H9 (cell line): ENCODE measurements around the gene COASY. TPM values are rescaled to one million over a fixed set of nuclear protein-coding genes. Genes with fewer than 3 reads are reported as not detected.

Experiments
- DNase-seq: peaks from one replicate; pipeline ENCODE4 v3.0.0-alpha.2; 2017
- H2AFZ ChIP-seq: one replicate; pipeline ENCODE4 v1.6.1; 2013; ENCODE audit warnings: mild to moderate bottlenecking, low read length, control low read depth, moderate library complexity
- H2AK5ac ChIP-seq: 2 replicates; pipeline ENCODE4 v1.6.1; 2013; ENCODE audit warnings: low read length, control low read depth, mixed read lengths; ENCODE audit not compliant: insufficient read length
- H2BK120ac ChIP-seq: one replicate; pipeline ENCODE4 v1.6.1; 2013; ENCODE audit warnings: low read depth, mild to moderate bottlenecking, low read length, control low read depth, inconsistent platforms; ENCODE audit not compliant: poor library complexity, severe bottlenecking
- H2BK12ac ChIP-seq: 2 replicates; pipeline ENCODE4 v1.6.1; 2013; ENCODE audit warnings: low read length, control low read depth, mixed read lengths, low read depth; ENCODE audit not compliant: insufficient read length
- H2BK15ac ChIP-seq: 2 replicates; pipeline ENCODE4 v1.6.1; 2013; ENCODE audit warnings: low read depth, low read length, control low read depth
- H2BK20ac ChIP-seq: one replicate; pipeline ENCODE4 v1.6.1; 2013; ENCODE audit warnings: low read depth, mild to moderate bottlenecking, low read length, control low read depth, inconsistent platforms; ENCODE audit not compliant: poor library complexity, severe bottlenecking
- H2BK5ac ChIP-seq: 2 replicates; pipeline ENCODE4 v1.6.1; 2013; ENCODE audit warnings: low read length, control low read depth, mixed read lengths; ENCODE audit not compliant: insufficient read length
- H3K14ac ChIP-seq: 2 replicates; pipeline ENCODE4 v1.6.1; 2013; ENCODE audit warnings: low read length, control low read depth; ENCODE audit not compliant: insufficient read depth
- H3K18ac ChIP-seq: 2 replicates; pipeline ENCODE4 v1.6.1; 2013; ENCODE audit warnings: low read depth, mild to moderate bottlenecking, mixed read lengths, low read length, control low read depth; ENCODE audit not compliant: insufficient read length
- H3K23ac ChIP-seq: 2 replicates; pipeline ENCODE4 v1.6.1; 2013; ENCODE audit warnings: low read length, control low read depth, mixed read lengths, low read depth; ENCODE audit not compliant: insufficient read length
- H3K23me2 ChIP-seq: 2 replicates; pipeline ENCODE4 v1.6.1; 2013; ENCODE audit warnings: low read depth, mild to moderate bottlenecking, mixed read lengths, low read length, control low read depth; ENCODE audit not compliant: insufficient read length, poor library complexity, severe bottlenecking
- H3K27ac ChIP-seq: 2 replicates; pipeline ENCODE4 v1.5.1; 2013; ENCODE audit warnings: low read length, control low read depth, mixed read lengths, low read depth; ENCODE audit not compliant: insufficient read length
- H3K27me3 ChIP-seq: 2 replicates; pipeline ENCODE4 v1.6.1; 2013; ENCODE audit warnings: low read length, control low read depth, inconsistent platforms; ENCODE audit not compliant: insufficient read depth
- H3K4ac ChIP-seq: 2 replicates; pipeline ENCODE4 v1.6.1; 2013; ENCODE audit warnings: low read depth, mild to moderate bottlenecking, control low read depth, inconsistent platforms, low read length, moderate library complexity
- H3K4me1 ChIP-seq: 2 replicates; pipeline ENCODE4 v1.6.1; 2013; ENCODE audit warnings: low read length, control low read depth, inconsistent platforms; ENCODE audit not compliant: insufficient read depth
- H3K4me2 ChIP-seq: 2 replicates; pipeline ENCODE4 v1.6.1; 2013; ENCODE audit warnings: low read length, control low read depth, mixed read lengths; ENCODE audit not compliant: insufficient read length, insufficient read depth
- H3K56ac ChIP-seq: 2 replicates; pipeline ENCODE4 v1.6.1; 2013; ENCODE audit warnings: low read depth, mild to moderate bottlenecking, mixed read lengths, low read length, control low read depth; ENCODE audit not compliant: insufficient read length
- H3K79me1 ChIP-seq: 2 replicates; pipeline ENCODE4 v1.6.1; 2013; ENCODE audit warnings: low read depth, mild to moderate bottlenecking, moderate library complexity, low read length, control low read depth, inconsistent platforms; ENCODE audit not compliant: insufficient read depth, poor library complexity, severe bottlenecking
- H3K79me2 ChIP-seq: 2 replicates; pipeline ENCODE4 v1.6.1; 2013; ENCODE audit warnings: low read length, control low read depth, inconsistent platforms; ENCODE audit not compliant: insufficient read depth
- H3K9ac ChIP-seq: 2 replicates; pipeline ENCODE4 v1.6.1; 2013; ENCODE audit warnings: low read length, control low read depth, mixed read lengths; ENCODE audit not compliant: insufficient read length; ENCODE audit errors: extremely low read depth
- H3K9me3 ChIP-seq: one replicate; pipeline ENCODE4 v1.6.1; 2013; ENCODE audit warnings: low read depth, low read length, inconsistent platforms; ENCODE audit not compliant: control insufficient read depth
- H3T11ph ChIP-seq: one replicate; pipeline ENCODE4 v1.6.1; 2013; ENCODE audit warnings: mild to moderate bottlenecking, low read length, control low read depth, inconsistent platforms
- H4K20me1 ChIP-seq: one replicate; pipeline ENCODE4 v1.6.1; 2013; ENCODE audit not compliant: control insufficient read depth, insufficient read length, insufficient read depth
- H4K5ac ChIP-seq: 2 replicates; pipeline ENCODE4 v1.6.1; 2013; ENCODE audit warnings: low read depth, mild to moderate bottlenecking, mixed read lengths, low read length, control low read depth; ENCODE audit not compliant: insufficient read length
- H4K8ac ChIP-seq: replicated peaks from 2 replicates; pipeline ENCODE4 v1.6.1; 2013; ENCODE audit warnings: low read length, control low read depth, mixed read lengths, low read depth; ENCODE audit not compliant: insufficient read length
- H4K91ac ChIP-seq: 2 replicates; pipeline ENCODE4 v1.6.1; 2013; ENCODE audit warnings: low read depth, mild to moderate bottlenecking, moderate library complexity, mixed read lengths, low read length, control low read depth; ENCODE audit not compliant: insufficient read length
- H3K27ac Mint-ChIP-seq, 3 experiments: 2 replicates in 2 of 3; 3 replicates in 1 of 3; pipeline ENCODE4 v1.8.0; 2020 to 2021; ENCODE audit warnings: mixed read lengths in 3 of 3, mild to moderate bottlenecking in 1 of 3, moderate library complexity in 1 of 3
- H3K27me3 Mint-ChIP-seq: 2 replicates; pipeline ENCODE4 v1.8.0; 2021; ENCODE audit warnings: low read depth, mild to moderate bottlenecking, moderate library complexity, mixed read lengths
- H3K36me3 Mint-ChIP-seq, 3 experiments: 2 replicates in 2 of 3; 3 replicates in 1 of 3; pipeline ENCODE4 v1.8.0; 2020 to 2021; ENCODE audit warnings: low read depth in 3 of 3, mixed read lengths in 3 of 3; ENCODE audit not compliant: insufficient read depth in 1 of 3
- H3K4me1 Mint-ChIP-seq, 2 experiments: 2 replicates each; pipeline ENCODE4 v1.8.0; 2020; ENCODE audit warnings: mixed read lengths in 2 of 2
- H3K4me3 Mint-ChIP-seq, 2 experiments: 2 replicates in 1 of 2; 3 replicates in 1 of 2; pipeline ENCODE4 v1.8.0; 2020 to 2021; ENCODE audit warnings: mild to moderate bottlenecking in 2 of 2, mixed read lengths in 2 of 2, moderate library complexity in 1 of 2
- H3K9me3 Mint-ChIP-seq, 2 experiments: 2 replicates in 1 of 2; 3 replicates in 1 of 2; pipeline ENCODE4 v1.8.0; 2020; ENCODE audit warnings: mild to moderate bottlenecking in 2 of 2, mixed read lengths in 2 of 2, moderate library complexity in 1 of 2
- CTCF ChIP-seq: fragments of 200-600 bp; sonication (generic); conservative IDR thresholded peaks from 3 replicates; pipeline ENCODE4 v1.8.0; 2021; ENCODE audit warnings: antibody characterized with exemption, mild to moderate bottlenecking
- WGBS: extraction: QIAGEN DNeasy Blood & Tissue Kit; methylation state at CpG from one replicate; pipeline ENCODE4 v1.1.7; 2013; ENCODE audit warnings: missing lambda C conversion rate, low lambda C conversion rate, mixed read lengths; ENCODE audit not compliant: insufficient read length; ENCODE audit errors: extremely low coverage; 5-methylcytosine and 5-hydroxymethylcytosine counted together
- total RNA-seq: library from RNA; stranded (reverse); gene quantifications from 2 replicates; pipeline ENCODE4 v1.2.1, GENCODE V29; 2021

Gene COASY
- total RNA-seq, 1 experiment from 2014 or later = 84.1 TPM

- no peaks in the 10 kb centered on the region for H4K20me1 ChIP-seq
- no peak overlapping the region for H2BK120ac ChIP-seq
- no CpG with 5 or more reads among the region's 11 CpGs for WGBS
- no peak overlapping the region for H3K18ac ChIP-seq
- Mint-ChIP-seq H3K27ac (no peak overlapping the region), H3K27me3 (peaks cover 2% of the 10 kb centered on the region; the same call in 1 of the 2 replicates), H3K36me3 (peaks cover 0 to 28% (median 24%) of the 10 kb centered on the region in 3 experiments; a peak in 4 of 7 replicates), H3K4me3 (no peak overlapping the region), H3K9me3 (no peaks in the 10 kb centered on the region), H3K4me1 (peaks cover 6 to 19% of the 10 kb centered on the region in 2 experiments)
- H2BK5ac ChIP-seq = no peak overlapping the region
- H3K79me2 ChIP-seq = no peaks in the 10 kb centered on the region
- no peak overlapping the region for H2BK20ac ChIP-seq
- no peak overlapping the region for H2AFZ ChIP-seq
- H4K8ac ChIP-seq = no peak overlapping the region
- no peak overlapping the region for H2BK12ac ChIP-seq
- H3K9ac ChIP-seq = no peak overlapping the region
- H3K4ac ChIP-seq = no peak overlapping the region
- no peak overlapping the region for H3K4me2 ChIP-seq
- no peak overlapping the region for H4K91ac ChIP-seq
- no peak overlapping the region for H3T11ph ChIP-seq
- no peak overlapping the region for H3K27ac ChIP-seq
- H3K27me3 ChIP-seq = peaks cover 2% of the 10 kb centered on the region; the same call in 1 of the 2 replicates
- H3K9me3 ChIP-seq = no peaks in the 10 kb centered on the region
- peaks cover 2% of the 10 kb centered on the region; the same call in 1 of the 2 replicates for H3K4me1 ChIP-seq
- H3K14ac ChIP-seq = no peak overlapping the region
- no peak overlapping the region for H3K56ac ChIP-seq
- no peak overlapping the region for H2AK5ac ChIP-seq
- no peak overlapping the region for H4K5ac ChIP-seq
- no peak overlapping the region for H2BK15ac ChIP-seq
- no peak for DNase-seq
- H3K23ac ChIP-seq = no peak overlapping the region
- no peaks in the 10 kb centered on the region for H3K79me1 ChIP-seq
- TF ChIP-seq CTCF = no peak
- H3K23me2 ChIP-seq = no peaks in the 10 kb centered on the region
Measured at GRCh38 chr17:42514279-42514678, 47.7 kb upstream of the COASY start.
